Measurements from ENCODE around the gene PTRH2.

- TF ChIP-seq CTCF (IDR thresholded peaks at IDR 0.05) (no peak), POLR2A (IDR thresholded peaks at IDR 0.05) (no peak)
These were observed 35.8 kb downstream of the PTRH2 start for GRCh38 chr17:59671386-59671785.
